ENCODE data around the gene PCMTD2.

The PCMTD2 gene

GRCh38 chr20:64239449-64240242 is 15.9 kb upstream of the PCMTD2 start:
- Histone ChIP-seq H3K4me1 (ENCODE audit: control insufficient read depth, insufficient read depth, low read length) (no peaks in the 10 kb centered on the region), H3K27ac (ENCODE audit: low read length) (no peak overlapping the region), H3K4me3 (ENCODE audit: low read length) (no peak overlapping the region), H3K36me3 (ENCODE audit: control insufficient read depth, insufficient read depth, low read length) (no peaks in the 10 kb centered on the region), H3K27me3 (ENCODE audit: control insufficient read depth, insufficient read depth, low read length) (no peaks in the 10 kb centered on the region), H3K9me3 (ENCODE audit: control insufficient read depth, insufficient read depth, low read length) (no peaks in the 10 kb centered on the region)
- DNase-seq (ENCODE audit: low read depth, low spot score), result no peak
- WGBS (ENCODE audit: insufficient coverage, insufficient read length), result no CpG with 5 or more reads among the region's 19 CpGs

DNA sequence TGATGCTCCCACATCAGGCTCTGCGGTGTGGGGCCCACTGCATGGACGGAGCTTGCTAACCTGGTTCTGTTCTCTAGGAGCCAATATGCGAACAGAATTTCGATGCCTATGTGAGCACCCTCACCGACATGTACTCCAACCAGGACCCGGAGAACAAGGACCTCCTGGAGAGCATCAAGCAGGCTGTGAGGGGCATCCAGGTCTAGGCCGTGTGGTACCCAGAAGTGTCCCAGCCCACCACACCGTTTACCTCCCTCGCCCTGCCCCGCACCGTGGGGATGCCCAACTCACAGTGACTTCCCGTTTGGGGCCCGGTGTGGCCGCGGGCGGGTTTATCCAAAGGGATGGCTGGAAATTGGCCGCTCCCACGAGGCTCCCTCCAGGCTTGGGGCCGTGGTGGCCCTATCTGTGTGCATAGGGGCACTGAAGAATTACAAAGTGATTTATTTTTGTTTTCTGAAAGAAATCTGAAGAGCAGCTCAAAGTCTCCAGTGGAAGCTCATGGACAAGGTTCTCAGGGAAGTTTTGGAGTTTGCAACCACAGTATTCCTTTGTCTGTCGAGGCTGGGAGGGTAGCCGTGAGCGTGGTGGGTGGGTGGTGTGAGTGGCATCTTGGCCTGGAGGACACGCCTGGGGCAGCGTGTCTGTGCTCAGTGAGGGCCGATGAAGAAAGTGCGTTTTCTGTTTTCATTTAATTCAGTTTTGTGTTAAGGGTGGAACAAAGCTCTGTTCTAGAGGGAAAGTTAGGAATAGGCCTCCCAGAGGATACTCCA is 15.1 kb upstream of the PCMTD2 start:
- Histone ChIP-seq H3K27ac (ENCODE audit: low read length) (no peak overlapping the region), H3K4me3 (ENCODE audit: low read length) (no peak overlapping the region), H3K4me1 (ENCODE audit: control insufficient read depth, insufficient read depth, low read length) (no peaks in the 10 kb centered on the region), H3K36me3 (ENCODE audit: control insufficient read depth, insufficient read depth, low read length) (no peaks in the 10 kb centered on the region), H3K27me3 (ENCODE audit: control insufficient read depth, insufficient read depth, low read length) (no peaks in the 10 kb centered on the region), H3K9me3 (ENCODE audit: control insufficient read depth, insufficient read depth, low read length) (no peaks in the 10 kb centered on the region)
- no CpG with 5 or more reads among the region's 26 CpGs for WGBS (ENCODE audit: insufficient coverage, insufficient read length)
- no peak for DNase-seq (ENCODE audit: low read depth, low spot score)

DNA sequence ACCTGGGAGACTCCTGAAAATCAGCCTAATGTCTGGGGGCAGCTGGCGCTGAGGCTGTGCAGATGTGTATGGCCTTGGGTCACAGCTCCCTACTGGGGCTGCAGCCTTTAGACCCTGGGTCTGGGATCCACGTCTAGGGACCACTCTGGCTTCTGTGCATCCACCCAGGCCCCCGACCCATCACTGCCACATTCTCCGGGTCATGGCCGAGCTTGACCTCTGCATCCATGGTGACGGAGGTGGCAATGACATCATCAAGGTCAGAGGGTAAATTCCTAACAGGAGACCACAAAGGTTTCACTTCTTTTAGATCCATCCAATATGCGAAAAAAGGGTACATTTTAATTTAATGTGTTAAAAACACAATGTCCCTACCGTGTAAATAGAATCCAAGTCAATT is 14.5 kb upstream of the PCMTD2 start:
- no peak for DNase-seq (ENCODE audit: low read depth, low spot score)
- H3K9me3 ChIP-seq (ENCODE audit: control insufficient read depth, insufficient read depth, low read length), result no peaks in the 10 kb centered on the region
- H3K4me3 ChIP-seq (ENCODE audit: low read length), result no peak overlapping the region
- H3K36me3 ChIP-seq (ENCODE audit: control insufficient read depth, insufficient read depth, low read length), result no peaks in the 10 kb centered on the region
- no peaks in the 10 kb centered on the region for H3K27me3 ChIP-seq (ENCODE audit: control insufficient read depth, insufficient read depth, low read length)
- H3K4me1 ChIP-seq (ENCODE audit: control insufficient read depth, insufficient read depth, low read length), result no peaks in the 10 kb centered on the region
- WGBS (ENCODE audit: insufficient coverage, insufficient read length), result no CpG with 5 or more reads among the region's 8 CpGs
- no peak overlapping the region for H3K27ac ChIP-seq (ENCODE audit: low read length)

- no peak for DNase-seq (ENCODE audit: low read depth, low spot score)
- H3K27ac ChIP-seq (ENCODE audit: low read length), result no peak overlapping the region
- no peaks in the 10 kb centered on the region for H3K9me3 ChIP-seq (ENCODE audit: control insufficient read depth, insufficient read depth, low read length)
- no peak overlapping the region for H3K4me3 ChIP-seq (ENCODE audit: low read length)
- no peaks in the 10 kb centered on the region for H3K27me3 ChIP-seq (ENCODE audit: control insufficient read depth, insufficient read depth, low read length)
- WGBS (ENCODE audit: insufficient coverage, insufficient read length), result no CpG with 5 or more reads among the region's 19 CpGs
- H3K4me1 ChIP-seq (ENCODE audit: control insufficient read depth, insufficient read depth, low read length), result no peaks in the 10 kb centered on the region
- no peaks in the 10 kb centered on the region for H3K36me3 ChIP-seq (ENCODE audit: control insufficient read depth, insufficient read depth, low read length)
Measured at GRCh38 chr20:64242003-64242796, 13.3 kb upstream of the PCMTD2 start.

DNA sequence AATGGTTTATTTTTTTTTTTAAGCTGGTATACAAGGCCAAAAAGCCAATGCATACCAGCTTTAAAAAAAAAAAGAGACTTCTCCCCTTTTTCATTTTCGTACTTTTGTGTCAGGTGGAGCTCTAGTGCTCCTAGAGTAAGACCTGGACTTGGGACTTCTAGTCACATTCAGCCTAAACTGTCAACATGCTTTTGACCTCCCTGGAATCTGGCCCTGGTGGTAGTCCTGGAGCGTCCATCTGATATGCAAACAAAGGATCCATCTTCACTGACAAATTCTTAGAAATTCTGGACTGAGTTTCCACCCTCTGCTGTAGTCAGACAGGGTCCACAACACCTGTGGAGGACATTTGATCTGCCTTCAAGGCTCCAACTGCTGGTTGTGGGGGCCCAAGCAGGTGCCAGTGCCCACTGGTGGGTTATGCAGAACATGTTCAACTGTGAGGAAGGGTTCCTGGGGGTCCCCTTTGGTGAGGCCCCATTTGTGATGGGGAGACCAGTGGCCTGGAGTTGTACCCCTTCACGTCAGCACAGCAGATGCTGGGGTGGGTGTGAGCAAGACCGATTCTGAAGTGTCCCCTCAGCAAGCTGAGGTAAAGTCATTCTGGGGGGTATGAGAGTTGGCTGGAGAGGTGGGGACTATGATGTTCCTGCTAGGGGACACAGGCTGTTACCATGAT is 12.6 kb upstream of the PCMTD2 start:
- no peaks in the 10 kb centered on the region for H3K36me3 ChIP-seq (ENCODE audit: control insufficient read depth, insufficient read depth, low read length)
- no CpG with 5 or more reads among the region's 4 CpGs for WGBS (ENCODE audit: insufficient coverage, insufficient read length)
- H3K27ac ChIP-seq (ENCODE audit: low read length), result no peak overlapping the region
- DNase-seq (ENCODE audit: low read depth, low spot score), result no peak
- no peak overlapping the region for H3K4me3 ChIP-seq (ENCODE audit: low read length)
- no peaks in the 10 kb centered on the region for H3K27me3 ChIP-seq (ENCODE audit: control insufficient read depth, insufficient read depth, low read length)
- H3K9me3 ChIP-seq (ENCODE audit: control insufficient read depth, insufficient read depth, low read length), result no peaks in the 10 kb centered on the region
- no peaks in the 10 kb centered on the region for H3K4me1 ChIP-seq (ENCODE audit: control insufficient read depth, insufficient read depth, low read length)

DNA sequence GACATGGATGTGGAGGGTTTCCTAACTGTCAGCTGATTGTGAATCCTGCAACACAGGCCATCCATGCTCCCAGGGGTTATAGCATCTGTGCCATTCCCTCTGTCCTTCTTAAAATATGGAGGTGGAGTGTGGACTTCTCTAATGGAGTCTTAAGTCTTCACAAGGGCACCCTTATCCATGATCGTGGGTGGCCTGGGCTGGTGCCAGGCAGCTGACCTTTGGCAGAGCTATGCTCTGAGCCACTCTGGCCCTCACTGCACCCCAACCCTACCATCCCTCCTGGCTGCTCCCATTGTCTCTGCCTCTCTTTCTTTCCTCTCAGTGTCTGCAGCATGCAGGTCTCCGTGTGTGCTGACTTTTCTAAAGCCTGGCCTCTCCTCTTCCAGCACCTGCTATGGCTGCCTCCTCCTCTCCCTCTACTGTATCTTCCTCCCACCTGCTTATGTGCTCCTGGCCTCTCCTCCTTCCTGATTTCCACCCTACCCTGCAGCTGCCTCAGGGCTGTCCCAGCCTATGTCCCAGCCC is 11.2 kb upstream of the PCMTD2 start:
- Histone ChIP-seq H3K36me3 (ENCODE audit: control insufficient read depth, insufficient read depth, low read length) (no peaks in the 10 kb centered on the region), H3K9me3 (ENCODE audit: control insufficient read depth, insufficient read depth, low read length) (no peaks in the 10 kb centered on the region), H3K4me3 (ENCODE audit: low read length) (no peak overlapping the region), H3K27ac (ENCODE audit: low read length) (no peak overlapping the region), H3K4me1 (ENCODE audit: control insufficient read depth, insufficient read depth, low read length) (no peaks in the 10 kb centered on the region), H3K27me3 (ENCODE audit: control insufficient read depth, insufficient read depth, low read length) (no peaks in the 10 kb centered on the region)
- no peak for DNase-seq (ENCODE audit: low read depth, low spot score)
- WGBS (ENCODE audit: insufficient coverage, insufficient read length), result no CpG with 5 or more reads among the region's 2 CpGs

DNA sequence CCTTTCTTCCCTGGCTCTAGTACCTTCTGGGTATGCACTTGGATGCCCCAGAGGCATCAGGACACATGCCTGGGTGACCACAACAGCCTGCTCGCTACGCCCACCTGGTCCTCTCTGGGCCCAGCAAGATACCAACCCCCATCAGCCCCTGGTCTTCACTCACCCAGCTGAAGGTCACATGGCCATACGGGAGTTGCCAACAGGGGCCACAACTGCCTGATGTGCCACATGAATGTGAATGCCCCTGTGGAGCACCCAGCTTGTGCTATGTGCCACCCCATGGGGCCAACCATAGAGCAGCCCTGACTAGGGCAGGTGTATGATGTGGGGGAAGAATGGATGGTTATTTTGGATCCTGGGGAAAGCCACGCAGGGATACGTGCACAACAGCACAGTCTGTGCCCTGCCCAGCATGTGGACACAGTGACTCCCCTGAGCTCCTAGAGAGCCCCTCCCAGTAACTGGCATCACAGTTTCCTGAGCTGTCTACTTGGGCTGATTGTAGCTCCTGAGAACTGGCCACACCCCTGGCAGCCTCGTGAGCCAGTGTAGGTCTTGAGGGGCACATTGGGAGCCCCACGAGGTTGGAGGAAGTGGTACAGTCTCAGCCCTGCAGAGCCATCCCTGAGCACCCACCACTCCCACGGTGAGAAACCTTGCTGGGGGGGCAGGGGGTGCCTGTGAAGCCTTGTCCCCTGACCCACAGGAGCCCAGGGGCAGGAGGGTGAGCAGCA is 10.5 kb upstream of the PCMTD2 start:
- WGBS (ENCODE audit: insufficient coverage, insufficient read length), result no CpG with 5 or more reads among the region's 8 CpGs
- Histone ChIP-seq H3K36me3 (ENCODE audit: control insufficient read depth, insufficient read depth, low read length) (no peaks in the 10 kb centered on the region), H3K4me1 (ENCODE audit: control insufficient read depth, insufficient read depth, low read length) (no peaks in the 10 kb centered on the region), H3K27ac (ENCODE audit: low read length) (no peak overlapping the region), H3K27me3 (ENCODE audit: control insufficient read depth, insufficient read depth, low read length) (no peaks in the 10 kb centered on the region), H3K4me3 (ENCODE audit: low read length) (no peak overlapping the region), H3K9me3 (ENCODE audit: control insufficient read depth, insufficient read depth, low read length) (no peaks in the 10 kb centered on the region)
- no peak for DNase-seq (ENCODE audit: low read depth, low spot score)

DNA sequence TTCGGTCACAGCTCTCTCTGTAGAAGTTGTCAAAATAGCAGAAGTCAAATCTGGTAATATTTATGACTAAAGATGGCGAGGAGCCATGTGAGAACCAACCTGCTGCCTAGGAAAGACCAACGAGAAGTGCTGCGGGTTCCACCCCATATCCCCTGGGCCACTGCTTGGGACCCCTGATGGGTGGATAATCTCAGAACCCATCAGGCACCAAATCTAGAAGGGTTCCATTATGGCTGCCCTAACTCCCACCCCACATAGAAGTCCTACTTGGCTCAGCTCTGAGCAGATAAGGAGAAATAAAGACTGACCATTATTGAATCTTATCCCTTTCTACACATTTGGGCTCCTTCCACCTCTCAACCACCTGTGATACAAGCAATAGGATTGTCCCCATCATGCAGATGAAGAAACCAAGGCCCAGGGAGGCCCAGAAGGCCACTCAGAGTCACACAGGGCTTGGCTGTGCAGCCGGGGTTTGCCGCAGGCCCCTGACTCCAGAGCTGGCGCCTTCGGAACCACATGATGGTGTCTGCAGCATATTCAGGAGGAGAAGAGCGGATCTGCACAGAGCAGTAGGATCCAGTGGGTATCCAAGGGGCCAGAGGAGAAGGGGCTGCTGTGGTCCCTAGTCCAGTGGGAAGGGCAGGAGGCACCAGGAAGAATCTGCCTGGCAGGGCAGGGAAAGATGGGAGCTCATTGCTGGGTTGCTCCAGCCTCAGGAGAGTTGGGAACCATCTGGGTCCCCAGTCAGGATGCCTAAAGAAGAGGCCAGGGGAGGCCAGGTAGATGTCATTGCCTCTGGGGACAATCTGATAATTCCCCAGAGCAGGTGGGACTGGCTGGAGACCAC is 9.6 kb upstream of the PCMTD2 start:
- no peak for DNase-seq (ENCODE audit: low read depth, low spot score)
- Histone ChIP-seq H3K27me3 (ENCODE audit: control insufficient read depth, insufficient read depth, low read length) (no peaks in the 10 kb centered on the region), H3K9me3 (ENCODE audit: control insufficient read depth, insufficient read depth, low read length) (no peaks in the 10 kb centered on the region), H3K36me3 (ENCODE audit: control insufficient read depth, insufficient read depth, low read length) (no peaks in the 10 kb centered on the region), H3K27ac (ENCODE audit: low read length) (no peak overlapping the region), H3K4me1 (ENCODE audit: control insufficient read depth, insufficient read depth, low read length) (no peaks in the 10 kb centered on the region), H3K4me3 (ENCODE audit: low read length) (no peak overlapping the region)
- no CpG with 5 or more reads among the region's 9 CpGs for WGBS (ENCODE audit: insufficient coverage, insufficient read length)
